Testis (tissue), 3 donors: ENCODE results near the gene APC2. TPM values are rescaled to one million over a fixed set of nuclear protein-coding genes. Genes with fewer than 3 reads are reported as not detected.

ENCODE experiments used
- DNase-seq: peaks from one replicate; pipeline ENCODE4 v3.0.0-alpha.2; 2019
- H3K27ac ChIP-seq, 2 donors: fragments of 200-600 bp; sonication (generic); one replicate each; pipeline ENCODE4 v1.5.1; 2019
- H3K27me3 ChIP-seq: fragments of 200-600 bp; sonication (generic); one replicate; pipeline ENCODE4 v1.5.1; 2019
- H3K36me3 ChIP-seq: fragments of 200-600 bp; sonication (generic); one replicate; pipeline ENCODE4 v1.5.1; 2017; ENCODE audit warnings: low read depth; ENCODE audit errors: missing control alignments
- H3K4me1 ChIP-seq: fragments of 200-600 bp; sonication (generic); one replicate; pipeline ENCODE4 v1.5.1; 2019
- H3K4me3 ChIP-seq, 2 donors: fragments of 200-600 bp; sonication (generic); one replicate each; pipeline ENCODE4 v1.5.1; 2017 to 2019
- H3K9me3 ChIP-seq: fragments of 200-600 bp; sonication (generic); one replicate; pipeline ENCODE4 v1.5.1; 2017
- POLR2A ChIP-seq: fragments of 450-650 bp; IDR thresholded peaks from one replicate; pipeline ENCODE4 v1.6.1; 2017; ENCODE audit warnings: antibody characterized with exemption, mild to moderate bottlenecking, moderate library complexity
- WGBS, 2 donors: methylation state at CpG; one replicate each; pipeline ENCODE4 v1.1.5; 2018; 5-methylcytosine and 5-hydroxymethylcytosine counted together
- intact Hi-C: fragments of 100-400 bp; cut with DNase I; formaldehyde crosslinking; loops from one replicate; pipeline ENCODE4 v1.15.1; 2023; ENCODE audit warnings: low total_unique reads
- polyA plus RNA-seq: library from polyadenylated mRNA; stranded (reverse); fragments of 350-450 nt; fragmentation: Illumina TruSeq; extraction: RNeasy Lipid Tissue Mini Kit (QIAGEN cat#74804); gene quantifications from one replicate; pipeline ENCODE4 v1.2.3, GENCODE V29; 2014; ENCODE audit warnings: low read depth, low replicate concordance; ENCODE audit not compliant: insufficient read depth
- total RNA-seq, 2 donors: library from RNA; depleted of rRNA; stranded (reverse); fragments of >200 nt; gene quantifications; one replicate each; pipeline ENCODE4 v1.2.3, GENCODE V29; 2016
- TF ChIP-seq, protein P1 (sequence below), 3 experiments: fragments of 450-650 bp in 2 of 3; fragments of 200-600 bp in 1 of 3; sonication (generic) in 1 of 3; IDR thresholded peaks; one replicate each; pipeline ENCODE4 v1.5.1; 2016 to 2019; ENCODE audit warnings: antibody characterized with exemption in 3 of 3, mild to moderate bottlenecking in 2 of 3, moderate library complexity in 1 of 3

Gene APC2
- total and polyA plus RNA-seq, 3 donors from 2014 or later: 2.8 to 5.9 (median 4.6) TPM

DNA sequence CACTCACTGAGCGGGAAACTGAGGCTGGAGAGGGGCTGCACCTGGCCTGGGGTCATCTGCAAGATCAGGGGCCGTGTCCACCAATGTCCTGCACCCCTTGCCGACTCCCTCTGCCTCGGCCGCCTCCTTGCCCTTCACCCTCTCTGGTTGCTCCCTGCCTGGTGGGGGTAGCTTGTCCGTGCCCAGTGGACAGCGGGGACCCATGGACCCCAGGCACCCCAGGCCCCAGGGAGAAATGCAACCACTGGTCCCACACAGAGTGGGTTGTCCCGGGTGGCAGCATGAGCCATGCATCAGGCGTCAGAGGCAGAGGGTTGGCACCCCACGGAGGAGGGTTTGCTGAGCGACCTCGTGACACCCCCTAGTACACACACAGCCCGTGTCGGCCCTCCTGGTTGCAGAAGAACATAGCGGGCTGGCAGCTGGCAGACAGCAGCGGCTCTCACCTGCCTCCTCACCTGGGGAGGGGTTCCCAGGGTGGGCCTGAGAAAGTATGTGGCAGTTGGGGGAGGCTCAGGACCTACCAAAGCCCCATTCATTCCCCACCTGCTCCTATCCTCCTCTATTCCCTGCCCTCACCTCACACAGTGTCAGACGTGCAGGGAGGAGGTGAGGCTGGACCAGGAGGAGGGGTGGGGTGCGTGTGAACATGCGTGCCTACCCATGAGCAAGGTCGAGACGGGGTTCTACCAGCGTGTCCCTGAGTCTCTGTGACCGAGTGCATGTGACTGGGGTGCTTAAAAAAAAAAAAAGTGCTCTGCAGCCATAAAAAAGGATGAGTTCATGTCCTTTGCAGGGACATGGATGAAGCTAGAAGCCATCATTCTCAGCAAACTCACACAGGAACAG lies 54.2 kb downstream of the APC2 start:
- Histone ChIP-seq H3K36me3 (no peaks in the 10 kb centered on the region), H3K27me3 (no peaks in the 10 kb centered on the region), H3K27ac (no peak overlapping the region), H3K4me3 (no peak overlapping the region), H3K4me1 (peaks cover 21% of the 10 kb centered on the region), H3K9me3 (no peaks in the 10 kb centered on the region)
- DNase-seq: no peak
- 53 to 64% methylated on average over 10 to 23 of the region's 23 CpGs for WGBS, 2 donors
- intact Hi-C loops: no loop called here
- TF ChIP-seq POLR2A: no peak
- TF ChIP-seq, protein P1, sequence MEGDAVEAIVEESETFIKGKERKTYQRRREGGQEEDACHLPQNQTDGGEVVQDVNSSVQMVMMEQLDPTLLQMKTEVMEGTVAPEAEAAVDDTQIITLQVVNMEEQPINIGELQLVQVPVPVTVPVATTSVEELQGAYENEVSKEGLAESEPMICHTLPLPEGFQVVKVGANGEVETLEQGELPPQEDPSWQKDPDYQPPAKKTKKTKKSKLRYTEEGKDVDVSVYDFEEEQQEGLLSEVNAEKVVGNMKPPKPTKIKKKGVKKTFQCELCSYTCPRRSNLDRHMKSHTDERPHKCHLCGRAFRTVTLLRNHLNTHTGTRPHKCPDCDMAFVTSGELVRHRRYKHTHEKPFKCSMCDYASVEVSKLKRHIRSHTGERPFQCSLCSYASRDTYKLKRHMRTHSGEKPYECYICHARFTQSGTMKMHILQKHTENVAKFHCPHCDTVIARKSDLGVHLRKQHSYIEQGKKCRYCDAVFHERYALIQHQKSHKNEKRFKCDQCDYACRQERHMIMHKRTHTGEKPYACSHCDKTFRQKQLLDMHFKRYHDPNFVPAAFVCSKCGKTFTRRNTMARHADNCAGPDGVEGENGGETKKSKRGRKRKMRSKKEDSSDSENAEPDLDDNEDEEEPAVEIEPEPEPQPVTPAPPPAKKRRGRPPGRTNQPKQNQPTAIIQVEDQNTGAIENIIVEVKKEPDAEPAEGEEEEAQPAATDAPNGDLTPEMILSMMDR (IDR thresholded peaks at IDR 0.05): no peak

DNA sequence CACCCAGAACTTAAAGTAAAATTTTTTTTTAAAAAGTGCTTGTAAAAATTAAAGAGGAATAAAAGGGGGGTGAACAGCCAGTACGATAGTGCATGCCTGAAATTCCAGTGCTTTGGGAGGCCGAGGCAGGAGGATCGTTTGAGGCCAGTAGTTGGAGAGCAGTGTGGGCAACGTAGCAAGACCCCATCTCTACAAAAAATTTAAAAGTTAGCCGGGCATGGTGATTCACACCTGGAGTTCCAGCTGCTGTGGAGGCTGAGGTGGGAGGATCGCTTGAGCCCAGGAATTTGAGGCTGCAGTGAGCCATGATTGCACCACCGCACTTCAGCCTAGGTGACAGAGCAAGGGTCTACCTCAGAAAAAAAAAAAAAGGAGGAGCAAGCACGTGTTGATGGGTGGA lies 55.1 kb downstream of the APC2 start:
- Histone ChIP-seq H3K27ac (no peak overlapping the region), H3K27me3 (no peaks in the 10 kb centered on the region), H3K4me1 (peaks cover 21% of the 10 kb centered on the region), H3K9me3 (no peaks in the 10 kb centered on the region), H3K36me3 (no peaks in the 10 kb centered on the region), H3K4me3 (no peak overlapping the region)
- DNase-seq: no peak
- WGBS, 2 donors: 73 to 85% methylated on average over 8 of the region's 8 CpGs
- intact Hi-C loops: no loop called here
- TF ChIP-seq, protein P1 (IDR thresholded peaks at IDR 0.05): no peak
- no peak for TF ChIP-seq POLR2A

DNA sequence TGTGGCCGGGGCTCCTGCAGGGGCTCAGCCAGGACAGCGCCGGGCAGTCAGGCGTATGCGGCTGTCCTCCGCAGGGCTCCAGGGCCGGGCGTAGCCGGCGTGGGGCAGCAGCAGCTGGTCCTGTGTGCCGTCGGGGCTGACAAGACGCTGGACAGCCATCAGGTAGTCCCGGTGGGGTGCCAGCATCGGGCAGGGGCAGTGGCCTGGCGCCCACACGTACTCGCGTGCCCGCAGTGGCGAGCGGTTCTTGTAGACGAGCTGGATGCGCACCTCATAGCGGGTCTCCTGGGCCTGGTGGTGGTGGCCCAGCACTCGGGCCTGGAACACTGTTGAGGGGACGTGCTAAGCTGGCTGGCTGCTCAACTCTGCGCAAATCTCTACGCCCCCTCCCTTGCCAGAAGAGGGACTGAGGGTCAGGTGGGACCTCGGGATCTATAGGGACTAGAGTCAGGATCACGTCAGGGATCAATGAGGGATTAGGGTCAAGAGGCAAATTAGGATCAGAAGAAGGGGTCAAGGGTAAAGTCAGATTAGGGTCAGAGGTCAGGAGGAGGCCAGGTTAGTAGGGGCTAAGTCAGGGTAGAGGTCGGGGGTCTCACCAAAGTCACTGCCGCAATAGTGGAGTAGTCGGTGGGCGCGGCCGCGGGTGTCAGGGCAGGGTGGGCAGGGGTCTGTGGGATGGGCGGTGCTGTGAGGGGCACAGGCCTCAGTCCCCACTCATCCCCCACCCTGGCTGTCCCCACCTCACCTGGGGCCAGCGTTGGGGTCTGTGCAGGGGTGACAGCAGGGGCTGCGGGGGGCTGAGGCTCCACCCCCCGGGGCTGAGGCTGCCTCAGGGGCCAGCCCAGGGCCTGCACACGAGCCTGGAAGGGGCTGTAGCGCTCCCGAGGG lies 56.3 kb downstream of the APC2 start:
- Histone ChIP-seq H3K4me1 (peaks cover 26% of the 10 kb centered on the region), H3K4me3 (no peak overlapping the region), H3K27me3 (no peaks in the 10 kb centered on the region), H3K36me3 (no peaks in the 10 kb centered on the region), H3K27ac (no peak overlapping the region), H3K9me3 (no peaks in the 10 kb centered on the region)
- intact Hi-C loops: no loop called here
- WGBS, 2 donors: 90 to 96% methylated on average over 31 to 45 of the region's 45 CpGs
- TF ChIP-seq, protein P1 (IDR thresholded peaks at IDR 0.05): no peak
- TF ChIP-seq POLR2A: no peak
- DNase-seq: no peak

DNA sequence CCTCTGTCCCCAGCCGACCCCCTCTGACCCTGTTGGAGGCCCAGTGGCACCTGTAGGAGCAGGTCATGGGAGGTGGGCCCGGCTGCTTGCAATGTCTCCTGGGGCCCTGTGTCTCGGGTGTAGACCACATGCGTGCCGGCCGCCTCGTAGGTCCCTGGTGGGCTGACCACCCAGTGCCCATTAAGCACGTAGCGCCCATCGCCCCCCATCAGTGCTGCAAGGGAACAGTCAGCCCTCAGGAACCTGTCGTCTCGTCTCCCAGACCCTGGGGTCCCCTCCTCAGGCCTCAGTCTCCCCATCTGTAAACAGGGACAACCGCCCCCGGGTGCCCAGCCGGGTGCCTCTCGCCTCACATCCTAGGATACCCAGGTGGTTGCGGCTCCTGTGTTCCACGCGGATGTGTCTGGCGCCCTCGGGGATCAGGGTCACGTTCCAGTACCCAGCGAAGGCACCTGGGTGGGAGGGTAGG lies 57.3 kb downstream of the APC2 start:
- WGBS, 2 donors: 63 to 94% methylated on average over 2 to 23 of the region's 23 CpGs
- TF ChIP-seq, protein P1 (IDR thresholded peaks at IDR 0.05): no peak
- no peak for TF ChIP-seq POLR2A
- no peaks in the 10 kb centered on the region for H3K27me3 ChIP-seq
- intact Hi-C loops: no loop called here
- peak overlapping the region; percentile 84 to 89 for H3K27ac ChIP-seq
- H3K36me3 ChIP-seq: no peaks in the 10 kb centered on the region
- H3K4me3 ChIP-seq: peak overlapping the region in 1 of 2 donors; percentile 57
- H3K9me3 ChIP-seq: no peaks in the 10 kb centered on the region
- H3K4me1 ChIP-seq: peaks cover 32% of the 10 kb centered on the region
- no peak for DNase-seq
